IPS-18c (cell line): ENCODE measurements around the gene PRSS57.
A peak's percentile ranks its signal among the peaks of the same experiment; 100 is the strongest.

ENCODE experiments used
- H3K4me3 ChIP-seq: 2 replicates; pipeline ENCODE4 v1.7.0; 2013; ENCODE audit warnings: low read depth, mild to moderate bottlenecking, low read length, moderate library complexity; ENCODE audit not compliant: insufficient read depth
- H3K9me3 ChIP-seq: one replicate; pipeline ENCODE4 v1.6.1; 2013; ENCODE audit warnings: mild to moderate bottlenecking, low read length, moderate library complexity; ENCODE audit not compliant: control insufficient read depth, insufficient read depth

Gene PRSS57

GRCh38 chr19:651114-651818 lies 44.0 kb downstream of the PRSS57 start:
- no peak overlapping the region for H3K4me3 ChIP-seq

GRCh38 chr19:650121-650520 lies 45.1 kb downstream of the PRSS57 start:
- no peak overlapping the region for H3K4me3 ChIP-seq
- no peaks in the 10 kb centered on the region for H3K9me3 ChIP-seq

More at GRCh38 chr19:651114-651818, 44.0 kb downstream of the PRSS57 start:
- no peaks in the 10 kb centered on the region for H3K9me3 ChIP-seq

GRCh38 chr19:648904-649801 lies 46.1 kb downstream of the PRSS57 start:
- Histone ChIP-seq H3K9me3 (no peaks in the 10 kb centered on the region), H3K4me3 (no peak overlapping the region)

GRCh38 chr19:648305-648704 lies 46.9 kb downstream of the PRSS57 start:
- H3K9me3 ChIP-seq: no peaks in the 10 kb centered on the region
- H3K4me3 ChIP-seq: no peak overlapping the region

- no peak overlapping the region for H3K4me3 ChIP-seq
- H3K9me3 ChIP-seq: no peaks in the 10 kb centered on the region
Measured at GRCh38 chr19:647566-648284, 47.5 kb downstream of the PRSS57 start.

GRCh38 chr19:646779-647565 lies 48.3 kb downstream of the PRSS57 start:
- no peak overlapping the region for H3K4me3 ChIP-seq
- H3K9me3 ChIP-seq: no peaks in the 10 kb centered on the region

- no peaks in the 10 kb centered on the region for H3K9me3 ChIP-seq
- H3K4me3 ChIP-seq: no peak overlapping the region
Measured at GRCh38 chr19:645912-646778, 49.1 kb downstream of the PRSS57 start.

- H3K4me3 ChIP-seq: no peak overlapping the region
- H3K9me3 ChIP-seq: no peaks in the 10 kb centered on the region
Measured at GRCh38 chr19:644789-645188, 50.5 kb downstream of the PRSS57 start.

GRCh38 chr19:644363-644762 lies 50.9 kb downstream of the PRSS57 start:
- no peak overlapping the region for H3K4me3 ChIP-seq
- no peaks in the 10 kb centered on the region for H3K9me3 ChIP-seq

GRCh38 chr19:643736-644135 lies 51.5 kb downstream of the PRSS57 start:
- no peak overlapping the region for H3K4me3 ChIP-seq
- H3K9me3 ChIP-seq: no peaks in the 10 kb centered on the region

- no peaks in the 10 kb centered on the region for H3K9me3 ChIP-seq
Measured at GRCh38 chr19:642767-643727, 52.2 kb downstream of the PRSS57 start.

GRCh38 chr19:641702-642101 lies 53.5 kb downstream of the PRSS57 start:
- H3K9me3 ChIP-seq: no peaks in the 10 kb centered on the region

More at GRCh38 chr19:642767-643727, 52.2 kb downstream of the PRSS57 start:
- no peak overlapping the region for H3K4me3 ChIP-seq

GRCh38 chr19:640606-641189 lies 54.6 kb downstream of the PRSS57 start:
- no peaks in the 10 kb centered on the region for H3K9me3 ChIP-seq
- no peak overlapping the region for H3K4me3 ChIP-seq

More at GRCh38 chr19:641702-642101, 53.5 kb downstream of the PRSS57 start:
- H3K4me3 ChIP-seq: no peak overlapping the region

GRCh38 chr19:640161-640558 lies 55.1 kb downstream of the PRSS57 start:
- Histone ChIP-seq H3K9me3 (no peaks in the 10 kb centered on the region), H3K4me3 (peak overlapping the region; percentile 38; the same call in 1 of the 2 replicates)
